Endothelial cell of coronary artery (primary cell): ENCODE data around the gene KMT2B. TPM values are rescaled to one million over a fixed set of nuclear protein-coding genes. Genes with fewer than 3 reads are reported as not detected.

Experiments
- total RNA-seq: library from RNA; depleted of rRNA; stranded (reverse); fragments of >200 nt; gene quantifications from 2 replicates; pipeline ENCODE4 v1.2.3, GENCODE V29; 2014

Gene KMT2B
- 6.2 and 8.8 TPM in 2 replicates for total RNA-seq

GRCh38 chr19:35717665-35718344 lies at the start of gene KMT2B:
KMT2B (plus strand) TSS chr19:35718003; CDS start chr19:35718019, 16 bp downstream.

DNA sequence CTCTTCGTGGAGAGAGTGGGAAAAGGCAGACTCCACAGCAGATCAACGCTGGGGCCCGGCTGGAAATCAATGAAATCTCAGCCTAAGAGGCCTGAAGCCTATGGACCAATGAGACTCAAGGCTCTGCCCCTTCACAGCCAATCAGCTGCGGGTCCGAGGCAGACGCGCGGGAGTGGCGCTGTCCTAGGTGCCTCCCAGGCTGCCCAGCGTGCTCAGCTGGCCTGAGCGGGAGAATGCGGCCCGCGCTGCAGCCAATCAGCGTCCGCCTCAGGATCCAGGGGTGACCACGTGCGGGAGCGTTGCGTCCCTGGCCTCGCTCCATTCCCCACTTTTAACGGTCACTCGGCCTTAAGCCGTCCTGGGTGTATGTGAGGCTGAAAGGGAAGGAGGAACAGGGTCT lies 13.6 kb upstream of the KMT2B start, which contains the start of gene ZBTB32:
TSS of gene ZBTB32 (plus strand) at position 341 of the 400 bp plus-strand sequence. CDS start 10,069 bp downstream, outside the sequence.

GRCh38 chr19:35742121-35742724 lies 24.4 kb downstream of the KMT2B start, which contains the start of gene IGFLR1:
IGFLR1 (minus strand) TSS chr19:35742452; CDS start chr19:35741180, 1,272 bp downstream.

GRCh38 chr19:35745328-35746086 lies 27.7 kb downstream of the KMT2B start, which contains the start of the genes PSENEN and U2AF1L4:
PSENEN (plus strand) TSS chr19:35745651; CDS start chr19:35745931, 280 bp downstream.
U2AF1L4 (minus strand) TSS chr19:35745418; CDS start chr19:35745391, 27 bp downstream.

DNA sequence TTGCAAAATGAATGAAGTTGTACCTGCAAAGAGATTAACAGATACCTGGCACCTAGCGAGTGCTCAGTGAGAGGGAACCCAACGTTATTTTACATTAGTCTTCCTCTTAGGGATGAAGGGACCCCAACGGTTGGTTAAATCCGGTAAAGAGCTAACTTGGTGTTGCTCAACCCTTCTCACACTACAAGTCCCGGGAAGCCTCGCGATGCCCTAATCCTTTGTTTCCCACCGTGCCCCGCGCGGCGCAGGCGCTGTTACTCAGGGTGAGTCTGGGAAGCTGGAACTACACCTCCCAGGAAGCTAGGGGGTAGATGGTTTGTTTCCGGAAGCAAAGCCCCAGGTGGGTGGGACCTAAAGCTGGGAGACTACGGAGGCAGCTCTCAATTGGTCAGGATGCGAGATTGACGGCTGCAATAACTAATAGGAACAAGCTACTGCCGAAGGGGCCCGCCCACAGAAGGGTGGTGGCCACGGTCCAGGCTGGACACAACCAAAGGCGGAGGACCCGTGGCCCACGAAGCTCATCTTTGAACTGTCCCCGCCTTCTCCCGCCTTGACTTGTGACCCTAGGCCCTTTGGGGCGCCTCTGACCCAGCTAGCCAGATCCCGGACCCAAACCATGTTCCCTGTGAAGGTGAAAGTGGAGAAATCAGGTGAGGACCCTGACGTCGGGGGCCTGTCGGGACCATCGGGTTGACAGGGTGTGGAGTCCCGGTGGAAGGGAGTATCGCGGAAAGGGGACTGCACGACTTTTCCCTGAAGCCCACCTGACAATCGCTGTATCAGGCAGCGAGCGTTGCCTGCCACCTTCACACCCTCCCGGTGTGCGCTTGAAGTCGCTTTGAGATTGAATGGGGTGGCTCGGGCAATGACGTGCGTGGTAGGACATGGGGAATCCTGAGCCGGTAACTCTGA lies 30.6 kb downstream of the KMT2B start, which contains the start of gene LIN37:
TSS of gene LIN37 (plus strand) at position 471 of the 915 bp plus-strand sequence. CDS start at position 620, 149 bp downstream.

DNA sequence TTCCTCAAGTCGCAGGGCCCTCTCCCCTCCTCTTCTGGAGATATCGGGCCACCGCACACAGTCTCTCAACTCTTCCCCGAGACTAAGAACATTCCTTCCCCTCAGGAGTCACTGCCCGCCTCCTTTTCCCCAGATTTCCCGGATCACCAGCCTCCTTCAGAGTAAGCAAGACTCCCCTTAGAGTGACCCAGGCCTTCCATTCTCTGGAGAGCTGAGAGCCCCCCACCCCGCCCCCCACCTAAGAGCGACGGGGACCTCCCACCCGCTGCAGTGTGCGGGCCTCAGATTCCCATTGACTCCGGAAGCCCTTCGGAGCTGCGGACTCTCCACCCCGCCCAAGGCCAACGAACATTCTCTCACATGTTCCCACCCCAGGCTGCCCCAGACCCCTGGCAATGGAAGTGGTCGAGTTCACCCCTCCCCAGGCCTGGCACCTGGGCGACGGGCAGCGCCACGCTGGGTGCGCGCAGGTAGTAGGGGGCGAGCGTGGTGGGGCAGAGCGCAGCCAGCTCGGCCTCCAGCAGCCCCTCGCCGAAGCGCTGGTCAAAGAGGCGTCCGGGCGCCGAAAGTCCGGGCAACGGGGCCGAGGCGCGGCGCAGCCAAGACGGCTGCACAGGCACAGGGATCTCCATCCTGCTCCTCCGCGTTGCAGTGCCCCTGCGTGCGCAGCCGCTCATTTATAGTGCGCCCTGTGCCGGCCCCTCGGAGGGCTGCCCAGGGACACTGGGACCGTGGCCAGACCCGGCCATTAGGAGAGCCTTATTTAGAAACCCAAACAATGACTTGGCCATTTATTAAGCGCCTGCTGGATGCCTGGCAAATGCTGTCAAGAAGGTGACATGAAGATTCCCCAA lies 38.8 kb downstream of the KMT2B start, which contains the start of gene HSPB6:
TSS of gene HSPB6 (minus strand) at position 653 of the 854 bp plus-strand sequence. CDS start at position 632, 21 bp downstream.

DNA sequence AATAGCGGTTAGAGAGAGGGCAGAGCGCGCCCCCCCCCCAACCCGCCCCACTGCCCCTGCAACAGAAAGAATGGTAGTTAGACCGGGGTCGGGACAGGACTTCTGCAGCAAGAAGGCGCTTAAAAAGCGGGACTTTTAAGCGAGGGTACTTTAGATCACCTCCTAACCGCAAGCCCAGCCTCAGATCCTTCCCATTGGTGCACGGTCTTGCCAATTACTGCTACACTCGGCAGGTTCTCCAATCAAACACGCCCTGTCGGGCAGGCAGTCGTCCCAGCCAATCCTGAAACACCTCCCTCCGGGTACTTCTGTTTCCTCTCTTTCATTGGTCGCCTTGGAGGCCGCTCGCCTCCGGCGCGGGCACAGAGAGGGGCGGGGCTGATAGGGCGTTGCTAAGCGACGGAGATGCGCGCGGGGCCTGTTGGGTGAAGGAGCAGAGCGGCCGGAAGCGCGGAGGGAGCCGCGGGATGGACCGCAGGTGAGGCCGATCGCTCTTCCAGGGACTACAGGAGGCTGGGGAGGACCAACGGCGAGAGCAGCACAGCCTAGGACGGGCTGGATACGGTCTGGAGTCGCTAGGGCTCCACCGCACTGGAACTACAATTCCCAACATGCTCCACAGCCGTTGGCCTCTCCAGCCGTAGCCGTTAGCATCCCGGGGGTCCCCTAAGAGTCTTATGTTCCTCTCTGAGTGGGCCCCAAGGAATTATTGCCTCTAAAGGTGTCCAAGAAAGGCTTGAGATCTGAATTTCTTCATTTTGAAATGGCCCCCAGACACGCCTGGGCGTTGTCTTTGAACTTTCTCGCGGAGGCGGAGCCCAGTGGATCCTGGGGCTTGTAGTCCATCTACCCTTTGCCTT lies 40.2 kb downstream of the KMT2B start, which contains the start of gene PROSER3:
TSS of gene PROSER3 (plus strand) at position 428 of the 860 bp plus-strand sequence. CDS start at position 468, 40 bp downstream.

GRCh38 chr19:35775298-35776101 lies 57.7 kb downstream of the KMT2B start, which contains the start of gene ARHGAP33:
ARHGAP33 (plus strand) TSS chr19:35775564; CDS start chr19:35775659, 95 bp downstream.

Other genes with a start within 250 kb of the KMT2B start
- not detected in 2 replicates for gene KRTDAP, start 227.5 kb upstream of the KMT2B start, total RNA-seq
- gene DMKN, start 204.4 kb upstream of the KMT2B start, total RNA-seq = not detected in 2 replicates
- gene SBSN, start 189.7 kb upstream of the KMT2B start, total RNA-seq = 0.09 TPM in 1 of 2 replicates, not detected in the other
- not detected in 2 replicates for gene GAPDHS, start 184.5 kb upstream of the KMT2B start, total RNA-seq
- 72.9 and 73.4 TPM in 2 replicates for gene TMEM147, start 172.4 kb upstream of the KMT2B start, total RNA-seq
- gene ATP4A, start 154.3 kb upstream of the KMT2B start, total RNA-seq = not detected in 2 replicates
- not detected in 2 replicates for gene PMIS2, start 131.8 kb upstream of the KMT2B start, total RNA-seq
- 6.5 and 6.7 TPM in 2 replicates for gene HAUS5, start 105.3 kb upstream of the KMT2B start, total RNA-seq
- gene RBM42, start 89.0 kb upstream of the KMT2B start, total RNA-seq = 35.3 and 36.1 TPM in 2 replicates
- gene ETV2, start 76.3 kb upstream of the KMT2B start, total RNA-seq = 0.09 and 0.18 TPM in 2 replicates
- 365 and 476 TPM in 2 replicates for gene COX6B1, start 69.7 kb upstream of the KMT2B start, total RNA-seq
- gene UPK1A, start 51.5 kb upstream of the KMT2B start, total RNA-seq = not detected in 2 replicates
- gene ZBTB32, start 13.4 kb upstream of the KMT2B start, total RNA-seq = not detected in 2 replicates
- gene IGFLR1, start 24.4 kb downstream of the KMT2B start, total RNA-seq = 0.09 and 1.3 TPM in 2 replicates
- 2.9 and 4.8 TPM in 2 replicates for gene U2AF1L4, start 27.4 kb downstream of the KMT2B start, total RNA-seq
- gene PSENEN, start 27.6 kb downstream of the KMT2B start, total RNA-seq = 10.3 and 18.1 TPM in 2 replicates
- 4.0 and 9.5 TPM in 2 replicates for gene LIN37, start 30.6 kb downstream of the KMT2B start, total RNA-seq
- 0.09 and 2.8 TPM in 2 replicates for gene HSPB6, start 39.0 kb downstream of the KMT2B start, total RNA-seq
- gene PROSER3, start 40.2 kb downstream of the KMT2B start, total RNA-seq = 2.2 and 2.3 TPM in 2 replicates
- 1.3 and 1.4 TPM in 2 replicates for gene ARHGAP33, start 57.6 kb downstream of the KMT2B start, total RNA-seq
- not detected in 2 replicates for gene PRODH2, start 94.8 kb downstream of the KMT2B start, total RNA-seq
- not detected in 2 replicates for gene NPHS1, start 134.5 kb downstream of the KMT2B start, total RNA-seq
- gene KIRREL2, start 138.9 kb downstream of the KMT2B start, total RNA-seq = under 0.01 TPM in 1 of 2 replicates, not detected in the other
- 3.4 TPM in 2 replicates for gene APLP1, start 150.6 kb downstream of the KMT2B start, total RNA-seq
- 2.8 and 3.2 TPM in 2 replicates for gene NFKBID, start 182.5 kb downstream of the KMT2B start, total RNA-seq
- 0.47 TPM in 1 of 2 replicates, not detected in the other for gene HCST, start 184.5 kb downstream of the KMT2B start, total RNA-seq
- gene TYROBP, start 190.3 kb downstream of the KMT2B start, total RNA-seq = not detected in 2 replicates
- gene LRFN3, start 218.4 kb downstream of the KMT2B start, total RNA-seq = 1.5 and 2.8 TPM in 2 replicates